H1 (cell line): ENCODE data around the gene HINT3. TPM values are rescaled to one million over a fixed set of nuclear protein-coding genes. Genes with fewer than 3 reads are reported as not detected.

ENCODE experiments used
- CTCF ChIA-PET: fragments of 300-600 bp; sonication (Branson Sonifier 250); formaldehyde crosslinking; loops from one replicate; lab custom pipeline; 2021; ENCODE audit not compliant: partially characterized antibody; lab: Charles Lee
- POLR2A ChIA-PET: fragments of 300-600 bp; sonication (Branson Sonifier 250); formaldehyde crosslinking; loops from one replicate; lab custom pipeline; 2021; ENCODE audit warnings: inconsistent platforms; ENCODE audit not compliant: partially characterized antibody; lab: Charles Lee
- DNase-seq, 2 experiments: peaks; one replicate each; pipeline versions ENCODE4 v3.0.0 to v3.0.0-alpha.2; 2010 to 2022; ENCODE audit warnings: low spot score in 2 of 2, low read depth in 1 of 2, mixed read lengths in 1 of 2
- FAIRE-seq: peaks from 2 replicates; lab custom pipeline; 2011; peaks lifted over from hg19 to GRCh38; lab: Jason Lieb, UNC
- H2AFZ ChIP-seq: 2 replicates; pipeline ENCODE4 v1.8.1; 2012; ENCODE audit warnings: low read length, inconsistent platforms
- H2AK5ac ChIP-seq: 2 replicates; pipeline ENCODE4 v1.6.1; 2013; ENCODE audit warnings: low read depth, low read length
- H2BK120ac ChIP-seq: replicated peaks from 2 replicates; pipeline ENCODE3; 2013; ENCODE audit warnings: low read depth, low read length, inconsistent platforms
- H2BK12ac ChIP-seq: 2 replicates; pipeline ENCODE4 v1.6.1; 2013; ENCODE audit warnings: low read depth, low read length
- H2BK15ac ChIP-seq: 2 replicates; pipeline ENCODE4 v1.6.1; 2013; ENCODE audit warnings: low read length
- H2BK20ac ChIP-seq: 2 replicates; pipeline ENCODE4 v1.6.1; 2013; ENCODE audit warnings: low read length
- H2BK5ac ChIP-seq: 2 replicates; pipeline ENCODE4 v1.6.1; 2013; ENCODE audit warnings: low read depth, low read length
- H3K14ac ChIP-seq: 2 replicates; pipeline ENCODE4 v1.6.1; 2013; ENCODE audit warnings: inconsistent platforms; ENCODE audit not compliant: insufficient read length
- H3K18ac ChIP-seq: 2 replicates; pipeline ENCODE4 v1.6.1; 2013; ENCODE audit warnings: low read length; ENCODE audit errors: extremely low read depth
- H3K23ac ChIP-seq: 2 replicates; pipeline ENCODE4 v1.6.1; 2013; ENCODE audit warnings: inconsistent platforms; ENCODE audit not compliant: insufficient read length
- H3K23me2 ChIP-seq: 2 replicates; pipeline ENCODE4 v1.6.1; 2013; ENCODE audit warnings: low read depth, low read length
- H3K27ac ChIP-seq: 2 replicates; pipeline ENCODE4 v1.6.1; 2011; ENCODE audit warnings: low read depth, low read length, inconsistent platforms
- H3K27me3 ChIP-seq, 4 experiments: replicated peaks in 1 of 4; 1 replicate in 1 of 4; 2 replicates in 3 of 4; pipeline versions ENCODE4 v1.6.1 to v1.8.1; 2011 to 2013; ENCODE audit warnings: low read length in 3 of 4, mild to moderate bottlenecking in 3 of 4, inconsistent platforms in 2 of 4, mixed read lengths in 2 of 4, moderate library complexity in 1 of 4; ENCODE audit not compliant: control insufficient read depth in 3 of 4, insufficient read depth in 3 of 4; ENCODE audit errors: extremely low read depth in 1 of 4
- H3K36me3 ChIP-seq, 4 experiments: 2 replicates each; pipeline versions ENCODE4 v1.6.1 to v1.8.1; 2011 to 2013; ENCODE audit warnings: mild to moderate bottlenecking in 4 of 4, low read length in 3 of 4, moderate library complexity in 2 of 4, control low read depth in 1 of 4, inconsistent platforms in 1 of 4; ENCODE audit not compliant: insufficient read depth in 4 of 4, control insufficient read depth in 2 of 4
- H3K4ac ChIP-seq: replicated peaks from 2 replicates; pipeline ENCODE3; 2013; ENCODE audit warnings: low read length, low read depth, mixed read lengths, inconsistent platforms; ENCODE audit not compliant: insufficient read length
- H3K4me1 ChIP-seq, 4 experiments: replicated peaks in 1 of 4; 1 replicate in 1 of 4; 2 replicates in 3 of 4; pipeline versions ENCODE4 v1.6.1 to v1.8.1; 2011 to 2013; ENCODE audit warnings: low read length in 3 of 4, inconsistent platforms in 2 of 4, mixed read lengths in 1 of 4; ENCODE audit not compliant: insufficient read depth in 4 of 4, control insufficient read depth in 3 of 4
- H3K4me2 ChIP-seq, 2 experiments: 2 replicates each; pipeline versions ENCODE4 v1.6.1 to v1.8.1; 2011 to 2013; ENCODE audit warnings: low read depth in 2 of 2, low read length in 2 of 2, control low read depth in 1 of 2, inconsistent platforms in 1 of 2, mild to moderate bottlenecking in 1 of 2; ENCODE audit not compliant: insufficient read depth in 1 of 2
- H3K4me3 ChIP-seq, 4 experiments: fragments of 200-600, 300-600 bp in 1 of 4; sonication (generic), shearing (Covaris generic), sonication (Bioruptor Twin) in 1 of 4; 2 replicates each; pipeline versions ENCODE4 v1.5.1 to v1.8.1; 2011 to 2016; ENCODE audit warnings: low read length in 4 of 4, low read depth in 3 of 4, control low read depth in 2 of 4, inconsistent platforms in 2 of 4, mild to moderate bottlenecking in 2 of 4, mixed read lengths in 1 of 4, moderate library complexity in 1 of 4; ENCODE audit not compliant: insufficient read depth in 2 of 4; ENCODE audit errors: extremely low read depth in 1 of 4
- H3K56ac ChIP-seq: replicated peaks from 2 replicates; pipeline ENCODE3; 2013; ENCODE audit warnings: low read depth, mild to moderate bottlenecking, mixed read lengths, low read length, inconsistent platforms; ENCODE audit not compliant: insufficient read length
- H3K79me1 ChIP-seq: 2 replicates; pipeline ENCODE4 v1.6.1; 2013; ENCODE audit warnings: low read depth, low read length, control low read depth
- H3K79me2 ChIP-seq, 2 experiments: 2 replicates each; pipeline versions ENCODE4 v1.6.1 to v1.8.1; 2012 to 2013; ENCODE audit warnings: low read length in 2 of 2, mild to moderate bottlenecking in 2 of 2, inconsistent platforms in 1 of 2; ENCODE audit not compliant: insufficient read depth in 2 of 2, control insufficient read depth in 1 of 2
- H3K9ac ChIP-seq, 4 experiments: replicated peaks in 1 of 4; 1 replicate in 1 of 4; 2 replicates in 3 of 4; pipeline versions ENCODE4 v1.6.1 to v1.8.1; 2011 to 2013; ENCODE audit warnings: low read depth in 3 of 4, low read length in 3 of 4, control low read depth in 2 of 4, mild to moderate bottlenecking in 2 of 4, moderate library complexity in 2 of 4, inconsistent platforms in 1 of 4; ENCODE audit errors: extremely low read depth in 1 of 4
- H3K9me3 ChIP-seq, 2 experiments: 2 replicates each; pipeline versions ENCODE4 v1.6.1 to v1.8.1; 2012 to 2013; ENCODE audit warnings: mild to moderate bottlenecking in 2 of 2, moderate library complexity in 2 of 2, control low read depth in 1 of 2, inconsistent platforms in 1 of 2, low read depth in 1 of 2, low read length in 1 of 2, mixed read lengths in 1 of 2; ENCODE audit not compliant: insufficient read depth in 2 of 2
- H4K20me1 ChIP-seq, 2 experiments: replicated peaks in 1 of 2; 2 replicates each; pipeline versions ENCODE3 to v1.8.1; 2011 to 2013; ENCODE audit warnings: inconsistent platforms in 2 of 2, low read length in 2 of 2, mild to moderate bottlenecking in 1 of 2; ENCODE audit not compliant: insufficient read depth in 2 of 2, control insufficient read depth in 1 of 2
- H4K5ac ChIP-seq: 2 replicates; pipeline ENCODE4 v1.6.1; 2013; ENCODE audit warnings: low read length, low read depth, mixed read lengths, inconsistent platforms; ENCODE audit not compliant: insufficient read length
- H4K8ac ChIP-seq: 2 replicates; pipeline ENCODE4 v1.8.0; 2013; ENCODE audit warnings: mild to moderate bottlenecking, moderate library complexity, low read length, inconsistent platforms; ENCODE audit not compliant: insufficient read depth; ENCODE audit errors: extremely low read depth
- H4K91ac ChIP-seq: replicated peaks from 2 replicates; pipeline ENCODE3; 2013; ENCODE audit warnings: low read length, mixed read lengths, inconsistent platforms; ENCODE audit not compliant: insufficient read length
- NANOG ChIP-seq: IDR thresholded peaks from 2 replicates; pipeline ENCODE4 v1.6.1; 2011; ENCODE audit warnings: low read length, low read depth, mild to moderate bottlenecking, inconsistent platforms; ENCODE audit not compliant: insufficient read depth, poor library complexity, severe bottlenecking
- SIN3A ChIP-seq, 2 experiments: IDR thresholded peaks in 1 of 2; conservative IDR thresholded peaks in 1 of 2; 2 replicates each; pipeline ENCODE4 v1.6.1; 2011 to 2012; ENCODE audit warnings: low read length in 2 of 2, improper control_type of control experiment in 1 of 2, low read depth in 1 of 2, mild to moderate bottlenecking in 1 of 2
- WGBS, 2 experiments: shearing (Covaris generic) in 1 of 2; methylation state at CpG; one replicate each; pipeline versions ENCODE4 v1.1.6 to v1.1.7; 2013 to 2015; ENCODE audit warnings: low lambda C conversion rate in 2 of 2, mixed read lengths in 2 of 2, inconsistent platforms in 1 of 2, low coverage in 1 of 2, missing lambda C conversion rate in 1 of 2; ENCODE audit not compliant: insufficient replicate concordance in 2 of 2, insufficient coverage in 1 of 2, insufficient read length in 1 of 2; ENCODE audit errors: extremely low coverage in 1 of 2, missing lambda C conversion rate in 1 of 2; 5-methylcytosine and 5-hydroxymethylcytosine counted together
- polyA plus RNA-seq, 7 experiments: library from polyadenylated mRNA; depleted of rRNA in 3 of 7; stranded (reverse) in 5 of 7; unstranded in 2 of 7; fragments of >200 nt in 5 of 7; fragments of 200-250 nt in 2 of 7; gene quantifications; 1 replicate in 5 of 7; 2 replicates in 1 of 7; 4 replicates in 1 of 7; pipeline versions ENCODE4 v1.2.1 to v1.2.3, GENCODE V29; 2011 to 2013; ENCODE audit warnings: missing spikeins in 2 of 7, mixed read lengths in 2 of 7
- total RNA-seq: library from RNA; stranded (reverse); fragmentation: NEBNext Ultra II Directional; extraction: Animal tissue kit (Norgen Biotek cat#: 25700); gene quantifications from 2 replicates; pipeline ENCODE4 v1.2.1, GENCODE V29; 2021

Gene HINT3
- total and polyA plus RNA-seq, 2 of the 8 experiments (the other 6 are each of a cell fraction or from before 2014, with no cell fraction given): 1.2 to 7.8 TPM

DNA sequence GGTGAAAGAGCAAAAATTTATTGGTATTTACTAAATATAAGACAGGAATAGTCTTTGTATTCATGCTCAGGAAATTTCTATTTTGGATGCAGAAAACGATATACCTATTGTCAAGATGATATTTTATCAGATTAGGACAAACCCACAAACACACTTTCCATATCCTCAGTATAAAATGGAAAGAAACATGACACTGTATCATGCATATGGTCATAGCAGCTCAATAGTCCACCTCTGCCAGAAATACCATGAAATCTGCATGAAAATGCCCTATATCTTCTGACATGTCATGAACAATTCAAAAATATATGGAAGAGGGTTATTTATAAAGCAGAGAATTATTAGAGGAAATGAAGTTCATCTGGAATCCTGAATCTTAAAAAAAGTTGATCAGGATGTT is 11.7 kb upstream of the HINT3 start:
- H2BK12ac ChIP-seq: no peak overlapping the region
- FAIRE-seq: no peak
- no peak overlapping the region for H3K4me2 ChIP-seq
- CTCF ChIA-PET: interaction anchor here (2.0 to 2.5 kb wide), 3 partner anchors 9 to 39 kb away, joined by 8 to 13 read pairs (median 12); partner anchors contain the start of gene HINT3
- no peak overlapping the region for H3K18ac ChIP-seq
- 92% methylated on average over 1 of the region's 1 CpG; no CpG with 5 or more reads in 1 of the 2 experiments for WGBS, 2 experiments
- no peak overlapping the region for H2AK5ac ChIP-seq
- POLR2A ChIA-PET: interaction anchor here (2.0 kb wide), 1 partner anchor 11 kb away, joined by 4 read pairs; the partner anchor contains the start of gene HINT3
- no peak overlapping the region for H2BK20ac ChIP-seq
- H4K8ac ChIP-seq: no peak overlapping the region
- no peaks in the 10 kb centered on the region; a peak in 2 of 7 replicates for H3K27me3 ChIP-seq
- no peak overlapping the region for H3K14ac ChIP-seq
- H4K91ac ChIP-seq: no peak overlapping the region
- H3K4me1 ChIP-seq: peaks cover 0 to 4% (median 0%) of the 10 kb centered on the region in 4 experiments; a peak in 2 of 7 replicates
- DNase-seq: no peak
- H2AFZ ChIP-seq: no peak overlapping the region
- H3K27ac ChIP-seq: no peak overlapping the region
- no peaks in the 10 kb centered on the region for H3K36me3 ChIP-seq
- H3K56ac ChIP-seq: no peak overlapping the region
- H2BK120ac ChIP-seq: no peak overlapping the region
- H3K23ac ChIP-seq: no peak overlapping the region
- H3K79me2 ChIP-seq: no peaks in the 10 kb centered on the region
- H4K20me1 ChIP-seq: no peaks in the 10 kb centered on the region
- TF ChIP-seq NANOG (no peak), SIN3A (conservative IDR thresholded peaks at IDR 0.05 in 1 of 2, IDR thresholded peaks at IDR 0.05 in 1 of 2; ENCODE audit: low read depth in 1 of 2, low read length in 2 of 2) (no peak)
- H3K9ac ChIP-seq: no peak overlapping the region
- H3K9me3 ChIP-seq: no peaks in the 10 kb centered on the region
- no peak overlapping the region for H2BK15ac ChIP-seq
- no peak overlapping the region for H2BK5ac ChIP-seq
- no peak overlapping the region for H4K5ac ChIP-seq
- H3K23me2 ChIP-seq: no peaks in the 10 kb centered on the region
- H3K4ac ChIP-seq: no peak overlapping the region
- H3K79me1 ChIP-seq: no peaks in the 10 kb centered on the region
- H3K4me3 ChIP-seq: no peak overlapping the region
